ENCODE measurements around the gene FBLL1.
"Not testable (repeated sequence)": the region's sequence is repeated elsewhere in the genome, so short reads cannot be mapped to it uniquely, and the experiment has no call there.

FBLL1 gene

DNA sequence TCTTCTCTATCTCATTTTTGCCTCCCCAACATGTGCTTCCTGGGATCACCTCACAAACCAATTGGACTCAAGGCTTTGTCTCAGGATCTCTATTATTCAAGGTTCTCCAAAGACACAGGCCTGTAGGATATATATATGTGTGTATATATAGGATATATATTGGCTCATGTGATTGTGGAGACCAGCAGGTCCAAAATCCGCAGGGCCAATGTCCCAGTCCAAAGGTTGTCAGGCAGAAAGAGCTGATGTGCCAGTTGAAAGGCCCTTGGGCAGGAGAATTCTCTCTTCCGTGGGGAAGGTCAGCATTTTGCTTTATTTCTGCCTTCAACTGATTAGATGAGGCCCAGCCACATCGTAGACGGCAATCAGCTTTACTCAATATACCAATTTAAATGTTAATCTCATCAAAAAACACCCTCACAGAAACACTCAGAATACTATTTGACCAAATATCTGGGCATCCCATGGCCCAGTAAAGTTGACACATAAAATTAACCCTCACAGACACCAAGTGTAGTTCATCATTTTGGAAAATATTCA is 1.3 kb upstream of the FBLL1 start:
- Histone ChIP-seq H3K4me3 (ENCODE audit: low read depth, low read length) (no peak overlapping the region), H3K36me3 (ENCODE audit: insufficient read depth, low read length) (no peaks in the 10 kb centered on the region), H2AFZ (ENCODE audit: low read length, unreplicated experiment) (no peak overlapping the region), H3K27me3 (ENCODE audit: insufficient read depth, low read length) (peaks cover 39% of the 10 kb centered on the region), H3K27ac (ENCODE audit: low read depth, low read length) (no peak overlapping the region), H3K4me1 (ENCODE audit: control insufficient read depth, insufficient read depth, low read length, unreplicated experiment) (no peaks in the 10 kb centered on the region), H3K79me2 (ENCODE audit: control insufficient read depth, insufficient read depth, low read length, unreplicated experiment) (no peaks in the 10 kb centered on the region)

DNA sequence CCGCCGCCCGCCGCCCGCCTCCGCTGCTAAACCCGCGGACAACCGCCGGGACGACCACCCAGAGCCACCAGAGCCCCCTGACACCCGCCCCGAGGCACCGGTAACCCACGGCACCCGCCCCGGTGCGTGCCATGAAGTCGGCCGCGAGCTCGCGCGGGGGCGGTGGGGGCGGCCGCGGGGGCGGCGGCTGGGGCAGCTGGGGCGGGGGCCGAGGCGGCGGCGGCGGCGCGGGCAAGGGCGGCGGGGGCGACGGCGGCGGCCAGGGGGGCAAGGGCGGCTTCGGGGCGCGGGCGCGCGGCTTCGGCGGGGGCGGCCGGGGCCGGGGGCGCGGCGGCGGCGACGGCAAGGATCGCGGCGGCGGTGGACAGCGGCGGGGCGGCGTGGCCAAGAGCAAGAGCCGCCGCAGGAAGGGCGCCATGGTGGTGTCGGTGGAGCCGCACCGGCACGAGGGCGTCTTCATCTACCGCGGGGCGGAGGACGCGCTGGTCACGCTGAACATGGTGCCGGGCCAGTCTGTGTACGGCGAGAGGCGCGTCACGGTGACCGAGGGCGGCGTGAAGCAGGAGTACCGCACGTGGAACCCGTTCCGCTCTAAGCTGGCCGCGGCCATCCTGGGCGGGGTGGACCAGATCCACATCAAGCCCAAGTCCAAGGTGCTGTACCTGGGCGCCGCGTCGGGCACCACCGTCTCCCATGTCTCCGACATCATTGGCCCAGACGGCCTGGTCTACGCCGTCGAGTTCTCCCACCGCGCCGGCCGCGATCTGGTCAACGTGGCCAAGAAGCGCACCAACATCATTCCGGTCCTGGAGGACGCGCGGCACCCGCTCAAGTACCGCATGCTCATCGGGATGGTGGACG is 499 bp downstream of the FBLL1 start:
- Histone ChIP-seq H3K27ac (ENCODE audit: low read depth, low read length) (no peak overlapping the region), H3K4me1 (ENCODE audit: control insufficient read depth, insufficient read depth, low read length, unreplicated experiment) (no peaks in the 10 kb centered on the region), H3K79me2 (ENCODE audit: control insufficient read depth, insufficient read depth, low read length, unreplicated experiment) (no peaks in the 10 kb centered on the region), H3K27me3 (ENCODE audit: insufficient read depth, low read length) (peaks cover 46% of the 10 kb centered on the region), H3K36me3 (ENCODE audit: insufficient read depth, low read length) (no peaks in the 10 kb centered on the region), H2AFZ (ENCODE audit: low read length, unreplicated experiment) (no peak overlapping the region), H3K4me3 (ENCODE audit: low read depth, low read length) (peak overlapping the region; percentile 59; the same call in 1 of the 2 replicates)

DNA sequence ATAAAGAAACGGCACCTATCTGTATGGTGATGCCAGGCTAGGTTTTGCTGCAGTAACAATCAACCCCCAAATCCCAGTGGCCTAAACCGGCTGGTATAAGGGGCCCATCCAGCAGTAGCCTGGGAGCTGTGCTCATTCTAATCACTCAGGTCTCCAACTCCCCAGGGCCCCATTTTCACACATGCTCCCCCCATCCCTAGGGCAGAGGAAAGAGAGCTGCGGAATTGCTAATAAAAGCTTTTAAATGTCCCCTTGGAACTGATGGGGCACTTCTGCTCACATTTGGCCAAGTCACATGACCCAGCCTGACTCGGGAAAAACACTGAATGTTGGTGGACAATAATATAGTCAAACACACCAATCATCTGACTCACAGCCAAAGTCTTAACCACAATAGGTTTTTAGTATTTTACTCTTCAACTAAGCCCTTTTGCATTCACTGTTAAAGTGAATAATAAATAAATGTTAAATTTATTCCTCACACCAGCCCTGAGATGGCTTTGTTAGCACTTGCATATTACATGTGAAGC is 1.6 kb downstream of the FBLL1 start:
- Histone ChIP-seq H3K27me3 (ENCODE audit: insufficient read depth, low read length) (peaks cover 51% of the 10 kb centered on the region), H3K4me3 (ENCODE audit: low read depth, low read length) (no peak overlapping the region), H3K79me2 (ENCODE audit: control insufficient read depth, insufficient read depth, low read length, unreplicated experiment) (no peaks in the 10 kb centered on the region), H3K27ac (ENCODE audit: low read depth, low read length) (no peak overlapping the region), H3K36me3 (ENCODE audit: insufficient read depth, low read length) (no peaks in the 10 kb centered on the region), H3K4me1 (ENCODE audit: control insufficient read depth, insufficient read depth, low read length, unreplicated experiment) (no peaks in the 10 kb centered on the region), H2AFZ (ENCODE audit: low read length, unreplicated experiment) (no peak overlapping the region)

DNA sequence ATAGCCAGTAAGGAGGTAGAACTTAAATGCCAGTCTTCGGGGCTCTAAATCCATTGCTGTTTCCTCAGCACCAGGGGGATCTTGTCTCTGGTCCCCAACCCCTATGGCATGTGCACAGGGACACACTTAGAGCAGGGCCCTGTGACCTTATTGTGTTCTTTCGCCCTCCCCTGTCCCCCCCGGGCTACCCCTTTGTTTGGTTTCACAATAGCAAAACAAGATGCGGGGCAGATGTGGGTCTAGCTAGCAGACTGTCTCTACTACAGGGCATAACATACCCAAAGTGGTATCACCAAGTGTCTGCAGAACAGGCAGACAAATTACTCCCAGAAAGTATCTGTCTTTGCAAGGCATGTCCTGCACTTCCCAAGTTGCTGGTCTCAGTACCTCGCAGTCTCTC is 2.1 kb downstream of the FBLL1 start:
- no peak overlapping the region for H3K4me3 ChIP-seq (ENCODE audit: low read depth, low read length)
- H3K27me3 ChIP-seq (ENCODE audit: insufficient read depth, low read length) = peaks cover 51% of the 10 kb centered on the region
- H3K27ac ChIP-seq (ENCODE audit: low read depth, low read length) = no peak overlapping the region
- H3K79me2 ChIP-seq (ENCODE audit: control insufficient read depth, insufficient read depth, low read length, unreplicated experiment) = no peaks in the 10 kb centered on the region
- H2AFZ ChIP-seq (ENCODE audit: low read length, unreplicated experiment) = no peak overlapping the region
- no peaks in the 10 kb centered on the region for H3K36me3 ChIP-seq (ENCODE audit: insufficient read depth, low read length)
- no peaks in the 10 kb centered on the region for H3K4me1 ChIP-seq (ENCODE audit: control insufficient read depth, insufficient read depth, low read length, unreplicated experiment)

DNA sequence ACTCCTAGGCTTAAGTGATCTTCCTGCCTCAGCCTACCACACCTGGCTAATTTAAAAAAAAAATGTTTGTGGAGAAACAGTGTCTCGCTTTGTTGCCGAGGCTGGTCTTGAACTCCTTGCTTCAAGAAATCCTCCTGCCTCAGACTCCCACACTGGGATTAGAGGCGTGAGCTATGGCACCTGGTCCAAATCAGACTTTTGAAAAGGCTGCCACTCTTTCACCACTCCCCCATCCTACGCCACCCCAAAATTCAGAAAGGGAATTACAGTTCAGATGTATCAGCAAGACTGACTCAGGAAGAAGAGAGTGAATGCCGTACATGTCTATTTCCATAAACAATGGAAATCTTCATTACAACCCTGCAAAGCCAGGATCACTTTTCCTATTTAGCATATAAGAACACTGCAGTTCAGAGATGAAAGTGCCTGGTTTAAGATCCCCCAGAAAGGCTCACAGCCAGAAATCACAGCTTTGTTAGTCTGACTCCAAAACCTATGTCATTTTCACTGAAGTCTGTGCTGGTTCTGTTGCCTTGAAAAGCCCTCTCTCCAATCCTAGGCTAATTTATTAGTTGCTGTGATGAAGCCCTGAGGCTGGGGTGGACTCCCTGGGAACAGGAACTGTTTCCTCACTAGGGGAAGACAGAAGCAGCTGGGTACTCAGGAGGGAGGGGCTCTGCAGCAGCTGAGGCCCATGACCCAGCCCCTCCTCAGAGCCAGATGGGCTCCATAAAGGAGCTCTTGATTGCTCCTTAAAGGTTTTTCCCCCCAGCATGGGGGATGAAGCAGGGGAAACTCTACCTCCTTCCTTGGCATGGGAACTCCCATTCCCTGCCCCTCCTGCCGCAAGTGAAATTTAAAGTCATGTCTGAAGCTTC is 3.1 kb downstream of the FBLL1 start:
- no peaks in the 10 kb centered on the region for H3K79me2 ChIP-seq (ENCODE audit: control insufficient read depth, insufficient read depth, low read length, unreplicated experiment)
- H3K27me3 ChIP-seq (ENCODE audit: insufficient read depth, low read length) = peaks cover 51% of the 10 kb centered on the region
- no peak overlapping the region for H3K27ac ChIP-seq (ENCODE audit: low read depth, low read length)
- no peak overlapping the region for H2AFZ ChIP-seq (ENCODE audit: low read length, unreplicated experiment)
- H3K36me3 ChIP-seq (ENCODE audit: insufficient read depth, low read length) = no peaks in the 10 kb centered on the region
- H3K4me3 ChIP-seq (ENCODE audit: low read depth, low read length) = no peak overlapping the region
- H3K4me1 ChIP-seq (ENCODE audit: control insufficient read depth, insufficient read depth, low read length, unreplicated experiment) = no peaks in the 10 kb centered on the region

DNA sequence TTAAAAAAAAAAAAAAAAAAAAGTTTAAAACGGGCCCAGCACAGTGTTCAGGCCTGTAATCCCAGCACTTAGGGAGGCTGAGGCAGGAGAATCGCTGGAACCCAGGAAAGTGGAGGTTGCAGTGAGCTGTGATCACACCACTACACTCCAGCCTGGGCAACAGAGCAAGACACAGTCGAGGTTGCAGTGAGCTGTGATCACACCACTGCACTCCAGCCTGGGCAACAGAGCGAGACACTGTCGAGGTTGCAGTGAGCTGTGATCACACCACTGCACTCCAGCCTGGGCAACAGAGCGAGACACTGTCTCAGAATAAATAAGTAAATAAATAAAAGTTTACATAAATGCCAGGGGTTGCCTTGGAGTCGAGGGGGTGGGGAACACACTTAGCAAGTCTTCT is 5.2 kb downstream of the FBLL1 start:
- H3K4me1 ChIP-seq (ENCODE audit: control insufficient read depth, insufficient read depth, low read length, unreplicated experiment); H2AFZ ChIP-seq (ENCODE audit: low read length, unreplicated experiment); H3K4me3 ChIP-seq (ENCODE audit: low read depth, low read length); H3K27ac ChIP-seq (ENCODE audit: low read depth, low read length); H3K79me2 ChIP-seq (ENCODE audit: control insufficient read depth, insufficient read depth, low read length, unreplicated experiment); H3K36me3 ChIP-seq (ENCODE audit: insufficient read depth, low read length): not testable (repeated sequence)
- H3K27me3 ChIP-seq (ENCODE audit: insufficient read depth, low read length) = peaks cover 48% of the 10 kb centered on the region

DNA sequence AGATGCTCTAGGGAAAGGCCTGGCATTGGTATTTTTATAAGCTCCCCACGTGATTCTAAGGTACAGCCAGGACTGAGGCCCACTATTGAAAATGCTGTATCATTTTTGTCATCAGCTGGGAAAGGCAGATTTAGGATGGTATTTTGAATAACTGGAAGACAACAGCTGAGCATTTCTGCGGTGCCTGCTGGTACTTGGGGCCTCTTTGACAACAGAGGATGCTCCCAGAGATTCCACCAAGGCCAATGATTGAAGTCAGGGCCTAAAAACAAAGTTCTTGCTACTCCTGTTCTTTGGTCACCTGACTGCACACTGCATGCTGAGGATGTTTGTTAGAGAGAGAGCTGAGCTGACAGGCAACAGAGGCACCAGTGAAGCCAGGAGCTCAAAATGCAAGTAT is 8.1 kb downstream of the FBLL1 start:
- Histone ChIP-seq H2AFZ (ENCODE audit: low read length, unreplicated experiment) (no peak overlapping the region), H3K36me3 (ENCODE audit: insufficient read depth, low read length) (no peaks in the 10 kb centered on the region), H3K4me3 (ENCODE audit: low read depth, low read length) (no peak overlapping the region), H3K27ac (ENCODE audit: low read depth, low read length) (no peak overlapping the region), H3K4me1 (ENCODE audit: control insufficient read depth, insufficient read depth, low read length, unreplicated experiment) (no peaks in the 10 kb centered on the region), H3K27me3 (ENCODE audit: insufficient read depth, low read length) (peaks cover 27% of the 10 kb centered on the region), H3K79me2 (ENCODE audit: control insufficient read depth, insufficient read depth, low read length, unreplicated experiment) (no peaks in the 10 kb centered on the region)

DNA sequence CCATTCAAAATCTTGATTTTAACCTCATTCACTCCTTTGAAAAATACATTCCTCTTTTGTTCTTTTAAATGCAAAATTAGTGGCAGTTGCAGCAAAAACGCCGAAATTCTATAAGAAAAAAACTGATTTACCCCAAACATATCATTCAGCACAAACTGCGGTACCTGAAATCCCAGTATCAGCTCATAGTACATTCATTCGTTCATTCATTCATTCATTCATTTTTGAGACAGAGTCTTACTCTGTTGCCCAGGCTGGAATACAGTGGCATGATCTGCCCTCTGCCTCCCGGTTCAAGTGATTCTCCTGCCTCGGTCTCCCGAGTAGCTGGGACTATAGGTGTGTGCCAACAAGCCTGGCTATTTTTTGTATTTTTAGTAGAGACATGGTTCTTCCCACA is 20.4 kb downstream of the FBLL1 start:
- Histone ChIP-seq H3K27me3 (ENCODE audit: insufficient read depth, low read length) (no peaks in the 10 kb centered on the region), H3K4me1 (ENCODE audit: control insufficient read depth, insufficient read depth, low read length, unreplicated experiment) (peaks cover 21% of the 10 kb centered on the region), H3K27ac (ENCODE audit: low read depth, low read length) (no peak overlapping the region), H3K36me3 (ENCODE audit: insufficient read depth, low read length) (peaks cover 13% of the 10 kb centered on the region; the same call in 1 of the 2 replicates), H3K4me3 (ENCODE audit: low read depth, low read length) (no peak overlapping the region), H3K79me2 (ENCODE audit: control insufficient read depth, insufficient read depth, low read length, unreplicated experiment) (peaks cover 8% of the 10 kb centered on the region), H2AFZ (ENCODE audit: low read length, unreplicated experiment) (no peak overlapping the region)

DNA sequence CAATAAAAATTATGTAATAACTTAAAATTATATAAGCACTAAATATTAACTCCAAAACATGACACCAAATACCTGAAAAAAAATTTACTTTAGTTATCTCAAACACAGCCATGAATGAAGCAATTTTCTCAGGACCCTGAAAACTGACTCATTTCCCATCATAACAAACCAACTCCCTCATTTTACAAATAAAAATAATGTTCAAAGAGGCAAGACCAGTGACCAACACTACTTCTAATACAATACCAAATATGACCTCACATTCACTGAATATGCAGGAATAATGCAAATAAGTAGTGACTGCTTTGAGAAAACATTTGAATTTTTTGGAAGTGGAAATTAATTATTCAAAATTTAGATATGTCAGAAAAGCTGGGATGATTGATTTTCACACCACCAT is 21.6 kb downstream of the FBLL1 start:
- Histone ChIP-seq H3K27me3 (ENCODE audit: insufficient read depth, low read length) (no peaks in the 10 kb centered on the region), H3K36me3 (ENCODE audit: insufficient read depth, low read length) (peaks cover 15% of the 10 kb centered on the region; the same call in 1 of the 2 replicates), H2AFZ (ENCODE audit: low read length, unreplicated experiment) (no peak overlapping the region), H3K27ac (ENCODE audit: low read depth, low read length) (0 out of 2 replicates have a peak overlapping the region, but pooled peaks have one; percentile 8), H3K4me1 (ENCODE audit: control insufficient read depth, insufficient read depth, low read length, unreplicated experiment) (peaks cover 21% of the 10 kb centered on the region), H3K79me2 (ENCODE audit: control insufficient read depth, insufficient read depth, low read length, unreplicated experiment) (peaks cover 8% of the 10 kb centered on the region), H3K4me3 (ENCODE audit: low read depth, low read length) (no peak overlapping the region)

DNA sequence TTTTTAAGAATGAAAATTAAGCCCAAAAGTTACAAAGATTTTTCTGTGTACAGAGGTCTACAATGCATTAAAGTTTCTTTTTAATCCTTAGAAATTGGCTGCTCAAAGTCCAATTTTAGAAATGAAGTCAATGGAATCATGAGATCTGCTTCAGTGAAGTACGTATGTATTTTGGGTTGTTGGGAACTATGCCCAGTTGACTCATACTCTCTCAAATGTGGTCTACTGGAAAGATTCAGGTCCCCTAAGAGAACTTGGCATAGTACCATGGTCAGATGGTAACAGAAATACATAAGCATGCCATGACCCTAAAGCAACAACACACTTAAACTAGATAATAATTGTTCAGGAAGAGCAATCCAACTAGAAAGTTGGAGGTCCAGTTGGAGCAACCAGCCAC is 23.0 kb downstream of the FBLL1 start:
- Histone ChIP-seq H2AFZ (ENCODE audit: low read length, unreplicated experiment) (no peak overlapping the region), H3K4me3 (ENCODE audit: low read depth, low read length) (no peak overlapping the region), H3K36me3 (ENCODE audit: insufficient read depth, low read length) (peaks cover 19% of the 10 kb centered on the region)

More for the DNA sequence above, 23.0 kb downstream of the FBLL1 start:
- Histone ChIP-seq H3K27ac (ENCODE audit: low read depth, low read length) (peak overlapping the region; percentile 40; the same call in 1 of the 2 replicates), H3K4me1 (ENCODE audit: control insufficient read depth, insufficient read depth, low read length, unreplicated experiment) (peaks cover 21% of the 10 kb centered on the region), H3K27me3 (ENCODE audit: insufficient read depth, low read length) (no peaks in the 10 kb centered on the region), H3K79me2 (ENCODE audit: control insufficient read depth, insufficient read depth, low read length, unreplicated experiment) (peaks cover 8% of the 10 kb centered on the region)

Data from ACC112 (cell line).